GM06990 (cell line): ENCODE results near the gene RAB14.

Experiments
- DNase-seq: peaks from one replicate; pipeline ENCODE4 v3.0.0-alpha.2; 2011; ENCODE audit not compliant: insufficient read length; ENCODE audit errors: extremely low read depth
- H3K27me3 ChIP-seq: replicated peaks from 2 replicates; pipeline ENCODE4 v1.6.0; 2011; ENCODE audit warnings: low read length; ENCODE audit not compliant: control insufficient read depth, insufficient read depth
- H3K36me3 ChIP-seq: 2 replicates; pipeline ENCODE4 v1.5.1; 2011; ENCODE audit warnings: low read length; ENCODE audit not compliant: control insufficient read depth, insufficient read depth
- H3K4me3 ChIP-seq: replicated peaks from 2 replicates; pipeline ENCODE4 v1.5.1; 2011; ENCODE audit warnings: low read depth, mild to moderate bottlenecking, control low read depth, low read length
- TF ChIP-seq, protein P1 (sequence below): IDR thresholded peaks from 2 replicates; pipeline ENCODE4 v1.5.1; 2011; ENCODE audit warnings: low read length, control low read depth, mild to moderate bottlenecking, inconsistent platforms; ENCODE audit not compliant: insufficient read depth, poor library complexity, severe bottlenecking

RAB14 gene

GRCh38 chr9:121201738-121202533 lies at the start of gene RAB14:
Gene RAB14 (minus strand): TSS chr9:121201869. CDS start chr9:121193412, 8,457 bp downstream.
- no peaks in the 10 kb centered on the region for H3K27me3 ChIP-seq
- H3K36me3 ChIP-seq = no peaks in the 10 kb centered on the region
- peak within 1 kb of the TSS; percentile 98 for H3K4me3 ChIP-seq
- TF ChIP-seq, protein P1, sequence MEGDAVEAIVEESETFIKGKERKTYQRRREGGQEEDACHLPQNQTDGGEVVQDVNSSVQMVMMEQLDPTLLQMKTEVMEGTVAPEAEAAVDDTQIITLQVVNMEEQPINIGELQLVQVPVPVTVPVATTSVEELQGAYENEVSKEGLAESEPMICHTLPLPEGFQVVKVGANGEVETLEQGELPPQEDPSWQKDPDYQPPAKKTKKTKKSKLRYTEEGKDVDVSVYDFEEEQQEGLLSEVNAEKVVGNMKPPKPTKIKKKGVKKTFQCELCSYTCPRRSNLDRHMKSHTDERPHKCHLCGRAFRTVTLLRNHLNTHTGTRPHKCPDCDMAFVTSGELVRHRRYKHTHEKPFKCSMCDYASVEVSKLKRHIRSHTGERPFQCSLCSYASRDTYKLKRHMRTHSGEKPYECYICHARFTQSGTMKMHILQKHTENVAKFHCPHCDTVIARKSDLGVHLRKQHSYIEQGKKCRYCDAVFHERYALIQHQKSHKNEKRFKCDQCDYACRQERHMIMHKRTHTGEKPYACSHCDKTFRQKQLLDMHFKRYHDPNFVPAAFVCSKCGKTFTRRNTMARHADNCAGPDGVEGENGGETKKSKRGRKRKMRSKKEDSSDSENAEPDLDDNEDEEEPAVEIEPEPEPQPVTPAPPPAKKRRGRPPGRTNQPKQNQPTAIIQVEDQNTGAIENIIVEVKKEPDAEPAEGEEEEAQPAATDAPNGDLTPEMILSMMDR = peak; percentile 75
- peak; percentile 99 for DNase-seq

GRCh38 chr9:121249563-121249962 lies 47.9 kb upstream of the RAB14 start:
- DNase-seq = peak; percentile 32
- TF ChIP-seq, protein P1 = no peak

DNA sequence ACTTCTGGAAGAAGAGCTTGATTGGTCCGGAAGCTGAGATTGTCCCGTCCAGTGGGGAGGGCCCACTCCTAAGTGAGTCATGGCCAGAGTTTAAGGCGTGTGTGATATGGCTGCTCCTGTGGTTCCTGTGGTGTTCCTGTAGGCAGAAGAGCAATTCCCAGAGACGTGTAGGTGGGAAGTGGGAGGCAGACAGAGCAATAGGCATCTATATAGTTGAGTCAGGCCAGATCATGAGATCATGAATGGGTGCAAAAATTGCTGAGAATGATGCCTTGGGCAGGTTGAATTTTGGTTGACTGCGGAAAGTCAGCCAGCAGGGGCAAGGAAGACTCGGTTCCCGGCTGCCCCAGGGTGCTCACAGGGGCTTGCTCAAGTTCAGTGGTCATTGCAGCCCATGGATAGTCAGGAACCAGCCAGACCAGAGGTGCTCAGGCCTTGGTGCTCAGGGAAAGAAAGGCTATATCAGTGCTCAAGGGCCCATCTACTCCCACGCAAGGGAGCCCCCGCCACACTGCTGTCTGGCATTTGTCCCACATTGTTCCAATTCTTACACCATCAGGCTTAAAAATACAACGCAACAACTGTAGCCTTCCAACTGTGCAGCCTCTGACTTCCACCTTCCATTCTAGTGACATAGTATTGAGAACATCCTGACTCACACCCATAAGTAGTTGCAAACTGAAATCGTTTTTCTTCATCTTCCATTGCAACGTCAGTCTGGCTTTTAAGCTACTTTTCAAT lies 45.3 kb upstream of the RAB14 start:
- Histone ChIP-seq H3K27me3 (no peaks in the 10 kb centered on the region), H3K4me3 (no peak overlapping the region), H3K36me3 (no peaks in the 10 kb centered on the region)
- TF ChIP-seq, protein P1 = no peak
- no peak for DNase-seq

More at GRCh38 chr9:121249563-121249962, 47.9 kb upstream of the RAB14 start:
- H3K4me3 ChIP-seq = no peak overlapping the region
- H3K36me3 ChIP-seq = no peaks in the 10 kb centered on the region
- no peaks in the 10 kb centered on the region for H3K27me3 ChIP-seq

- no peaks in the 10 kb centered on the region for H3K36me3 ChIP-seq
- H3K4me3 ChIP-seq = no peak overlapping the region
- DNase-seq = no peak
- TF ChIP-seq, protein P1 = no peak
- no peaks in the 10 kb centered on the region for H3K27me3 ChIP-seq
Measured at GRCh38 chr9:121242959-121243346, 41.3 kb upstream of the RAB14 start.

DNA sequence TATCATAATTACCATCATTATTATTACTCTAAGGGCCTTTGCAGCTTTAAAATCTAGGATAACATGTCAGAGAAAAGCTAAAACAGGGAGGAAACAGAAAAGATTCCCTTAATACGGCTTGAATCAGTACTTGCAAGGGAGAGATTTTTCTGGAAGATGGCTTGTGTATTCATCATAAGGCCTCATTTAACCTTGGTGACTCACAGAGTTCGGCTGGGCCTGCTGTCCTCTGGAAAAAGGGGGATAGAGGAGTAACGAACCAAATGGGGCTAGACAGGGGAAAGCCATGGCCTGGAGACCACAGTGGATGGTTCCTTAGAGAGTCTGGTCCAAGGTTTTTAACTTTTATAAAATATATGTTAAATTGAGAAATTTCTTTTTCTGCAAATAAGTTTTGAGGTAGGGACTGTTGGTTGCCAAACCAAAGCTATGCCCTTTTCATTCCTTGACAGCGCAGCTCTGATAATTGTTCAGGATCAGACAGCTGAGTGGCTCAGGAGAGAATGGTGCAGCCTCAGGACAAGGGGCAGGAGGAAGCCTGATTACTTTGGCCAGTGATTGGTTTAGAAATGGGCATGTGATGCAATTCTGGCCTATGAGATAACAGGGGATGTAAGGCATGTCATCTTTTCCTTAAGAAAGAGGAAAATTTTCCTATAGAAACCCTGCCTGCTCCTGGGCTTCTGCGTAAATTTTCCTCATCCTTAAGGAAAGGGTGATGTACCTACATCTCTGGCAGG lies 40.7 kb upstream of the RAB14 start:
- TF ChIP-seq, protein P1 = no peak
- no peaks in the 10 kb centered on the region for H3K27me3 ChIP-seq
- no peak for DNase-seq
- H3K36me3 ChIP-seq = no peaks in the 10 kb centered on the region
- no peak overlapping the region for H3K4me3 ChIP-seq
